ENCODE results near the gene RAB38. TPM values are rescaled to one million over a fixed set of nuclear protein-coding genes. Genes with fewer than 3 reads are reported as not detected.

RAB38 gene
- total RNA-seq, 1 donor, result 3.5 TPM

DNA sequence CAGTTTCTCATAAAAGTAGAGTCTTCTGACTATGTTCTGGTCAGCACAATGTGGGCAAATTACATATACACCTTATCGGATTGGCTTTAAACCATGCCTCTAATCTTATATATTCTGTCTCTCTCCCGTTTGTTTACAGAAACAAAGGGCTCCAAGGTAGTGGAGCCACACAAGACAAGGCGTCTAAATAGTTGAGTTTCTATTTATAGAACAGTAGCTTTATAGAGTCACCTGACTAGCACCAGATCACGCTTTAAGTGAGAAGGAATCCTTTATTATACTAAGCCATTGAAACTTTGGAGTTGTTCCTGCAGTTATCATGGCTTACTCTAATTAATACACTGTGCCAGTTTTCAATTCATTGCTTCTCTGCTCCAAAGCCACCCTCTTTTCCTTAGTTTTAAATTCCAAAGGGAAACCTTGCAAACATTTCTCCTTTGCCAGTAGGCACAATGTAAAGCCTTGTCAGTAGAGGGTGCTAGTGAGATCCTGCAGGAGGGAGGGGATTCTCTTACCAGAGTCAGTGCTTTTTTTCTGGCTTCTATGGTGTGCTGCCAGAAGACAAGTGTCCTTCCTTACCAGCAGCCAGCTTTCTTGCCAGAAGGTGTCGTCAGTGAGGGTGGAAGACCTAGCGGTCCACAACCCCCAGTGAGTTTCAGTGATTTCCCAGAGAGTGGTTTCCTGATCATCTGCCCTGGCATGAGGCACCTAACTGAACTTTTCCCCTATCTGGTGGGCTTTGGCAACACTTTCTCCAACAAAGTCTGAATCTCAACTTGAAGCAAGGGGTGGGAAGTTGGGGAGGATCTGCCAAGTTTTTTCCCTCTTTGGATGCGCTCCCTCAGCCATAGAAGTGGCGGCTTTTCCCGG is 71.7 kb downstream of the RAB38 start:
- peak; percentile 67 for DNase-seq (ENCODE audit: low read depth)
- H3K4me3 ChIP-seq (ENCODE audit: low read depth, low read length), result no peak overlapping the region
- TF ChIP-seq, protein P1, sequence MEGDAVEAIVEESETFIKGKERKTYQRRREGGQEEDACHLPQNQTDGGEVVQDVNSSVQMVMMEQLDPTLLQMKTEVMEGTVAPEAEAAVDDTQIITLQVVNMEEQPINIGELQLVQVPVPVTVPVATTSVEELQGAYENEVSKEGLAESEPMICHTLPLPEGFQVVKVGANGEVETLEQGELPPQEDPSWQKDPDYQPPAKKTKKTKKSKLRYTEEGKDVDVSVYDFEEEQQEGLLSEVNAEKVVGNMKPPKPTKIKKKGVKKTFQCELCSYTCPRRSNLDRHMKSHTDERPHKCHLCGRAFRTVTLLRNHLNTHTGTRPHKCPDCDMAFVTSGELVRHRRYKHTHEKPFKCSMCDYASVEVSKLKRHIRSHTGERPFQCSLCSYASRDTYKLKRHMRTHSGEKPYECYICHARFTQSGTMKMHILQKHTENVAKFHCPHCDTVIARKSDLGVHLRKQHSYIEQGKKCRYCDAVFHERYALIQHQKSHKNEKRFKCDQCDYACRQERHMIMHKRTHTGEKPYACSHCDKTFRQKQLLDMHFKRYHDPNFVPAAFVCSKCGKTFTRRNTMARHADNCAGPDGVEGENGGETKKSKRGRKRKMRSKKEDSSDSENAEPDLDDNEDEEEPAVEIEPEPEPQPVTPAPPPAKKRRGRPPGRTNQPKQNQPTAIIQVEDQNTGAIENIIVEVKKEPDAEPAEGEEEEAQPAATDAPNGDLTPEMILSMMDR (IDR thresholded peaks at IDR 0.05; ENCODE audit: insufficient read depth, low read depth, low read length), result peak; percentile 84

DNA sequence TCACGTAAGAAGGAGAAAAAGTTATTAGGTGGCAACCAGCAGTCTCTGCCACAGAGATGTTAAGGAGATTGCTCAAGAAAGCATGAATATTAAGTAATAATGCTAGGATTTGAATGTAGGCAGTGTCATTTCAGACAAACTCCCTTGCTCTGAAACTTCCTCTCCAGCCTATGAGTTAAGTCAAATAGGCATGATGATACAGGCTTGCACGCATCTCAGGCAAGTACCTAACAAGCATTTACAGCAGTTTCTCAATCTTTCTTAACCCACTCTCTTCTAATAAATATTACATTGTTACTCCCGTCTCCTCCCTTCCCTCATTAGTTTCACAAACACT is 72.7 kb downstream of the RAB38 start:
- peak; percentile 22 for DNase-seq (ENCODE audit: low read depth)
- TF ChIP-seq, protein P1 (IDR thresholded peaks at IDR 0.05; ENCODE audit: insufficient read depth, low read depth, low read length), result no peak
- no peak overlapping the region for H3K4me3 ChIP-seq (ENCODE audit: low read depth, low read length)

DNA sequence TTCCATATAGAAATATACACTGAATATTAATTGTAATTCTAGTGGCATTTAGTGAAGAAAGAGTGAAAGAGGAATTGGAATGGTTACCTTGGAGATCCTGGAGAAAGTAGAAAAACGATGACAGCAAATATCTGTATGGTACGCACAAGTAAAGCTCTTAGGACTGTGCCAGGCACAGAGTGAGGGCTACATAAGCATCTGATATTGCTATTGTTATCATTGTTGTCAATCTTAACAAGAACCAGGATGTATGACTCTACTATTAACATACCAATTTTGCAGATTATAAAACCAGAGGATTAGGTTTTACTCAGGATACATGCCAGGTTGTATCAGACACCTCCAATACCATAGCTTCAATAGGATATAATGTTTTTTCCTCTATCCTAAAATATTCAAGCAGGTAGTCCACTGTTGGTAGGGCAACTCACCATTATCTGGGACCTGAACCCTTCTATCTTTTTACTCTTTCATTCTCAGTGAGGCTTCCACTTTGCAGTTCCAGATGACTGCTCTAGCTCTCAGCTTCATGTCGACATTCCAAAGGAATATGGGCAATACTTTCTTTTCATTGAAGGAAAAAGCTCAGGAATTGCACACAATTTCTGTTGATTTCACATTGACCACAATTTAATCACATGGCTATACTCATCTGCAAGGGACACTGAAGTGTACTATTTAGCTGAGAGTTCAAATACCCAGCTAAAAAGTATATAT is 73.2 kb downstream of the RAB38 start:
- no peak for DNase-seq (ENCODE audit: low read depth)
- no peak overlapping the region for H3K4me3 ChIP-seq (ENCODE audit: low read depth, low read length)
- TF ChIP-seq, protein P1 (IDR thresholded peaks at IDR 0.05; ENCODE audit: insufficient read depth, low read depth, low read length), result no peak

DNA sequence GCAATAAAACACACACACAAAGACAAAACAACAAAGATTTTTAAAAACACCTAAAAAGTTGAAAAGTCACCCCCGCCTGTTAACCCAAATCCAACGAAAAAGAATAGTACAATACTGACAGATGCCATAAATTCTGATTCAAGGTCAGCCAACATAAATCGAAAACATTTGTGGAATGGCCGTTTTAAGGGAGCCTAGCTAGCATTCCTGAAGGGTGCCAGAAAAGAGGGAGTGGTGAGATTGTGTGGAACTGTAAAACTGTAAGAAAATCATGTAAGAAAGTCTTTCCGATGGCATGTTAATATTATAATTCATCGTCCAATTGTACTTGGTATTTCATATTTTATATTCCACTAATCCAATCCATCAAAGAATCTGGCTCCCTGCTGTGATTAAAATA is 75.1 kb downstream of the RAB38 start:
- no peak for DNase-seq (ENCODE audit: low read depth)
- TF ChIP-seq, protein P1 (IDR thresholded peaks at IDR 0.05; ENCODE audit: insufficient read depth, low read depth, low read length), result no peak
- H3K4me3 ChIP-seq (ENCODE audit: low read depth, low read length), result no peak overlapping the region

DNA sequence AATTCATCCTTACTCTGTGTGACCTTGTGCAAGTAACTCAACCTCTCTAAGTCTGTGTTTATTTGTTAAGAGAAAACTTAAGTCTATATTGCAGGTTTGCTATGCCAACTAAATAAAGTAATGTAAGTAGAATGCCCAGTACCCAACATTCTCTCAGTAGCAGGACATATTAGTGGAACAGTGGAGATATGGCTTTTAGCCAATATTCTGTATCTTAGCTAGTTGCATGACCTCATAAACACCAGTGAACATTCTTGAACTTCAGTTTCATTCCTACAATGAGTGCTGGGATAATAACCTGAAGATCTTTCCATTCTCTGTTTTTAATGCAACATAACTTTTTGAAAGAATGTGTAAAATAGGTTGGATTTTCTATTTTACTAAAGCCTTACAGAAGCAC is 77.0 kb downstream of the RAB38 start:
- H3K4me3 ChIP-seq (ENCODE audit: low read depth, low read length), result no peak overlapping the region

DNA sequence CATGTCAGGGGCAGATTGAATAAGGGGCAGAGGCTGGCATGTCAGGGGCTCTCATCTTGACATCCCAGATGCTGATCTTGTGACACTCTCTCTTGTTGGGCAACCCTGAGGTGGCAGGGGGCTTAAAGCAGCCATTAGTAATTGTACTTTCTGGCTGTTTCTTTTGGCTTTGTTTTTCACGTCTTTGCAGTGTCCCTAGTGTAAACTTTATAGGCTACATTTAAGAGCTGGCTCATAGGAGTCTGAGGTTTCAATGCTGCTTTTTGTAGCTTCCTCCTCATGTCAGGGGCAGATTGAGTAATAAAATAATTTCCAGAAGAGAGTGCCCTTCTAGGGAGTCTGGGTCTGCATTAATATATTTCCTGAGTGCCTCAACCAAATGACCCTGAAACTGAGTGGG is 86.1 kb downstream of the RAB38 start:
- H3K4me3 ChIP-seq (ENCODE audit: low read depth, low read length), result no peak overlapping the region
- TF ChIP-seq, protein P1 (IDR thresholded peaks at IDR 0.05; ENCODE audit: insufficient read depth, low read depth, low read length), result no peak

More for the DNA sequence above, 77.0 kb downstream of the RAB38 start:
- TF ChIP-seq, protein P1 (IDR thresholded peaks at IDR 0.05; ENCODE audit: insufficient read depth, low read depth, low read length), result no peak
- DNase-seq (ENCODE audit: low read depth), result no peak

More for the DNA sequence above, 86.1 kb downstream of the RAB38 start:
- no peak for DNase-seq (ENCODE audit: low read depth)
